ENCODE data around the gene SRR.

GRCh38 chr17:2259769-2260536, 43.8 kb upstream of the SRR start:
- TF ChIP-seq POLR2AphosphoS5 (IDR thresholded peaks at IDR 0.05; ENCODE audit: low read depth, low read length) (no peak), REST (IDR thresholded peaks at IDR 0.05; ENCODE audit: insufficient read depth in 1 of 2, low read depth in 2 of 2, low read length in 2 of 2) (no peak), TAF1 (IDR thresholded peaks at IDR 0.05; ENCODE audit: borderline replicate concordance, insufficient read depth, low read length) (no peak), SIN3A (IDR thresholded peaks at IDR 0.05; ENCODE audit: borderline replicate concordance, insufficient read depth, low read length) (no peak), FOXP2 (optimal IDR thresholded peaks at IDR 0.05; ENCODE audit: borderline replicate concordance, extremely low read depth, extremely low read length, insufficient read depth) (no peak)

Data from PFSK-1 (cell line).